Neuronal stem cell (in vitro differentiated cells): ENCODE measurements around the gene LARP1B.

Experiments
- DNase-seq: peaks from one replicate; pipeline ENCODE4 v3.0.0-alpha.2; 2013; ENCODE audit warnings: low spot score
- H2AFZ ChIP-seq: one replicate; pipeline ENCODE4 v1.6.1; 2013; ENCODE audit warnings: mild to moderate bottlenecking, low read length, inconsistent platforms
- H2AK5ac ChIP-seq: 2 replicates; pipeline ENCODE4 v1.6.1; 2013; ENCODE audit warnings: low read depth, mild to moderate bottlenecking, inconsistent platforms, low read length, moderate library complexity, mixed read lengths
- H2BK120ac ChIP-seq: 2 replicates; pipeline ENCODE4 v1.6.1; 2013; ENCODE audit warnings: low read depth, mild to moderate bottlenecking, inconsistent platforms, low read length, moderate library complexity, mixed read lengths
- H2BK12ac ChIP-seq: one replicate; pipeline ENCODE4 v1.6.1; 2013; ENCODE audit warnings: low read length, inconsistent platforms
- H2BK15ac ChIP-seq: 2 replicates; pipeline ENCODE4 v1.6.1; 2013; ENCODE audit warnings: mild to moderate bottlenecking, low read length, inconsistent platforms, mixed read lengths
- H2BK5ac ChIP-seq: one replicate; pipeline ENCODE4 v1.6.1; 2013; ENCODE audit warnings: inconsistent platforms, mild to moderate bottlenecking, low read length, moderate library complexity
- H3K14ac ChIP-seq: one replicate; pipeline ENCODE4 v1.6.1; 2013; ENCODE audit warnings: low read length, inconsistent platforms
- H3K18ac ChIP-seq: 2 replicates; pipeline ENCODE4 v1.6.1; 2013; ENCODE audit warnings: low read length, inconsistent platforms
- H3K23ac ChIP-seq: 2 replicates; pipeline ENCODE4 v1.6.1; 2013; ENCODE audit warnings: low read depth, mild to moderate bottlenecking, mixed read lengths, low read length, inconsistent platforms; ENCODE audit not compliant: poor library complexity
- H3K27ac ChIP-seq: replicated peaks from 3 replicates; pipeline ENCODE4 v1.5.1; 2013; ENCODE audit warnings: low read length, inconsistent platforms
- H3K27me3 ChIP-seq, 3 experiments: 2 replicates each; pipeline ENCODE4 v1.6.1; 2013; ENCODE audit warnings: low read length in 3 of 3, mild to moderate bottlenecking in 2 of 3, inconsistent platforms in 1 of 3, low read depth in 1 of 3, mixed read lengths in 1 of 3, moderate library complexity in 1 of 3; ENCODE audit not compliant: control insufficient read depth in 3 of 3, insufficient read depth in 3 of 3
- H3K36me3 ChIP-seq, 2 donors: replicated peaks in 1 of 2; 2 replicates each; pipeline ENCODE4 v1.6.1; 2013; ENCODE audit warnings: low read length in 2 of 2; ENCODE audit not compliant: control insufficient read depth in 2 of 2, insufficient read depth in 2 of 2
- H3K4ac ChIP-seq: 2 replicates; pipeline ENCODE4 v1.6.1; 2013; ENCODE audit warnings: inconsistent platforms, mild to moderate bottlenecking, low read length, moderate library complexity
- H3K4me1 ChIP-seq, 2 donors: 1 replicate in 1 of 2; 2 replicates in 1 of 2; pipeline ENCODE4 v1.6.1; 2013; ENCODE audit warnings: low read length in 2 of 2, low read depth in 1 of 2; ENCODE audit not compliant: control insufficient read depth in 2 of 2, insufficient read depth in 1 of 2
- H3K4me2 ChIP-seq: one replicate; pipeline ENCODE4 v1.6.1; 2013; ENCODE audit warnings: mild to moderate bottlenecking, low read length, inconsistent platforms; ENCODE audit not compliant: insufficient read depth, poor library complexity, severe bottlenecking
- H3K4me3 ChIP-seq, 2 donors: 2 replicates each; pipeline ENCODE4 v1.5.1; 2013; ENCODE audit warnings: low read length in 2 of 2, mild to moderate bottlenecking in 2 of 2, inconsistent platforms in 1 of 2, moderate library complexity in 1 of 2
- H3K79me1 ChIP-seq: one replicate; pipeline ENCODE4 v1.6.1; 2013; ENCODE audit warnings: low read depth, mild to moderate bottlenecking, inconsistent platforms, low read length, moderate library complexity
- H3K9ac ChIP-seq: one replicate; pipeline ENCODE4 v1.6.1; 2013; ENCODE audit warnings: mild to moderate bottlenecking, low read depth, low read length, inconsistent platforms; ENCODE audit not compliant: poor library complexity
- H3K9me3 ChIP-seq, 2 donors: replicated peaks in 1 of 2; 2 replicates each; pipeline versions ENCODE3 to v1.6.1; 2013; ENCODE audit warnings: low read length in 2 of 2, mild to moderate bottlenecking in 2 of 2, inconsistent platforms in 1 of 2, low read depth in 1 of 2, mixed read lengths in 1 of 2, moderate library complexity in 1 of 2; ENCODE audit not compliant: control insufficient read depth in 2 of 2, insufficient read depth in 1 of 2
- H4K8ac ChIP-seq: one replicate; pipeline ENCODE4 v1.6.1; 2013; ENCODE audit warnings: low read depth, mild to moderate bottlenecking, inconsistent platforms, low read length, moderate library complexity
- H4K91ac ChIP-seq: one replicate; pipeline ENCODE4 v1.6.1; 2013; ENCODE audit warnings: low read length, low read depth, mild to moderate bottlenecking, inconsistent platforms; ENCODE audit not compliant: poor library complexity
- WGBS, 2 donors: extraction: QIAGEN DNeasy Blood & Tissue Kit; methylation state at CpG; one replicate each; pipeline ENCODE4 v1.1.7; 2013; ENCODE audit warnings: missing lambda C conversion rate in 2 of 2, mixed read lengths in 1 of 2; ENCODE audit not compliant: insufficient read length in 2 of 2, insufficient replicate concordance in 1 of 2; ENCODE audit errors: extremely low coverage in 2 of 2; 5-methylcytosine and 5-hydroxymethylcytosine counted together

The LARP1B gene

DNA sequence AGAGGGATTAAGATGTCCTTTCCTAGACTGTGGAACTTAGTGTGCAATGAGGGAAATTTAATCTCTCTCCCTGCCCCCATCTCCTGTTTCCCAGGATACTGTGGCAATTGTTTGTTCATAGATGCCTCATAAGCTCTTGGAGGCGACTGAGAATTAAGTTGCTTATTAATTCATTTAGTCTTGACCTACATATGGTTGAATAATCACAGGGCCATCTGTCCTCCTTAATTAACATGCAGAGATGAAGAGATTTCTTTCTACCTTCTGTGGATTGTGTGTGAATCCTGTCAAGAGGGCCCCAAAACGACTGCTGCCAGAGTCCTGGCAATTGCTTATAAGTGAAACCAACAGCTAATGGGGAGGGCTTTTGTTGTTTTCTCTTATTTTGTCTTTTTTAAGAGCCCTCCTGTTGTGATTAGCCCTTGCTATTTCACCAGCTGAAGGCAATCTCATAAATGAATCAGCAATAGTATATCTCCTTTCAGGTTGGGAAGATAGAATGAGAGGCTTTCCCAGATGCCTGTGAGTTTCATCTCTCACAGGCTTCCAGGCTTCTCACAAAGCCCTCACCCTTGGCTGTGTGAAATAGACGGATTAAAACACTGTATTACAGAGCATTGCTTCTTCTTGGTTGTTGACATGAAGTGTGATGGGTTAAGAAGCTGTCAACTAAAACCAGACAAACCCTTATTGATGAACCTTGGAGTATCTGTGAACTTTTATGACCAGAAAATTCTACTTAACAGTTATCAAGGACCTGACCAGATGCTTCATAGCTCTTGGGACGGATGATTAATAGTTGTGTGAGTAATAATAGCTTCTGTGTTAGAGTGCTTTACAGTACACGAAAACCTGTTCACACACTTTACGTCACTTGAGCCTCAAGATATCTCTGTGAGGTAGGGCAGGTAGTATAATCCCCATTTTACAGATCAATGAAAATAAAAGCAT lies 168.0 kb downstream of the LARP1B start:
- H4K91ac ChIP-seq = no peak overlapping the region
- H3K4me1 ChIP-seq = peaks cover 4 to 8% of the 10 kb centered on the region in 2 donors
- H4K8ac ChIP-seq = no peak overlapping the region
- no peaks in the 10 kb centered on the region for H3K27me3 ChIP-seq
- H3K14ac ChIP-seq = no peak overlapping the region
- H3K9ac ChIP-seq = no peak overlapping the region
- no peaks in the 10 kb centered on the region for H3K36me3 ChIP-seq
- no peak overlapping the region for H3K4me2 ChIP-seq
- no peak overlapping the region for H3K4me3 ChIP-seq
- H2BK15ac ChIP-seq = no peak overlapping the region
- H2BK12ac ChIP-seq = no peak overlapping the region
- peak overlapping the region; percentile 74 for H2AFZ ChIP-seq
- no CpG with 5 or more reads among the region's 6 CpGs for WGBS, 2 donors
- H3K79me1 ChIP-seq = no peaks in the 10 kb centered on the region
- H2BK120ac ChIP-seq = no peak overlapping the region
- no peak overlapping the region for H3K18ac ChIP-seq
- DNase-seq = no peak
- no peak overlapping the region for H3K4ac ChIP-seq
- no peak overlapping the region for H2AK5ac ChIP-seq
- no peak overlapping the region for H2BK5ac ChIP-seq
- H3K27ac ChIP-seq = no peak overlapping the region
- peaks cover 2 to 3% of the 10 kb centered on the region in 2 donors for H3K9me3 ChIP-seq
- H3K23ac ChIP-seq = no peak overlapping the region

DNA sequence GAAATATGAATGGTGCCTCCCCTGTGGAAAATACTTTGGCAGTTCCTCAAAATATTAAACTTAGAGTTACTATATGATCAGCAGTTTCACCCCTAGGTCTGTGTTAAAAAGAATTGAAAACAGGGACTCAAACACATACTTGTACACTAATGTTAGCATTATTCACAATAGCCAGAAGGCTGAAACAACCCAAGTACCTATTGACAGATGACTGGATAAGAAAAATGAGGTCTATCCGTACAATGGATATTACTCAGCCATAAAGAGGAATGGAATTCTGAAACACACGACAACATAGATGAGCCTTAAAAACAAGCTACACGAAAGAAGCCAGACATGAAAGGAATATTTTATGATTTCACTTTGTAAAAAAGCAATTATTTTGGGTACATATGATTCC lies 171.6 kb downstream of the LARP1B start:
- no CpG with 5 or more reads among the region's 3 CpGs for WGBS, 2 donors
- Histone ChIP-seq H4K8ac (no peak overlapping the region), H2BK120ac (no peak overlapping the region), H3K9me3 (peaks cover 2 to 3% of the 10 kb centered on the region in 2 donors), H3K27me3 (no peaks in the 10 kb centered on the region), H4K91ac (no peak overlapping the region), H3K23ac (no peak overlapping the region), H2BK5ac (no peak overlapping the region), H2AK5ac (no peak overlapping the region), H3K27ac (no peak overlapping the region), H2AFZ (no peak overlapping the region), H3K4me3 (no peak overlapping the region), H3K18ac (no peak overlapping the region), H3K14ac (no peak overlapping the region), H3K36me3 (no peaks in the 10 kb centered on the region), H3K4me2 (no peak overlapping the region), H3K79me1 (no peaks in the 10 kb centered on the region), H3K4me1 (peaks cover 4 to 8% of the 10 kb centered on the region in 2 donors), H2BK15ac (no peak overlapping the region), H3K4ac (no peak overlapping the region), H3K9ac (no peak overlapping the region), H2BK12ac (no peak overlapping the region)
- DNase-seq = no peak

DNA sequence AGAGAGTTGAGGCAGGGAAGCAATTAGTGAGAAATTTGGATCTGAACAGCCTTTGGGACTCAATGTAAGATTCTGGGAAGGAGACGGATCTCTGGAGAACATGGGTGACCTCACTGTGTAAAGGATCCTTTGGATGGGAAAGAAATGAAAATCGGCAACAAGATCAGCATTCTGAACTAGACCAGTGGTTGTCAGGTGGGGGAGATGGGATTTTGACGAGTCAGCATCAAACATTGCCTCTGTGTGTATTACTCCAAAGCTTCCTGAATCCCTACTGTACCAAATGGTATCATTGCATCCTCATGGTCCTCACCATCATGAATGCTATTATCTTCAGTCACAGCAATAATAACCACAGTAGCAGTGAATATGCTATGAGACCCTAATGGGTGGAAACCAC lies 173.7 kb downstream of the LARP1B start:
- no peaks in the 10 kb centered on the region for H3K4me1 ChIP-seq
- H3K27ac ChIP-seq = no peak overlapping the region
- no peaks in the 10 kb centered on the region for H3K36me3 ChIP-seq

DNA sequence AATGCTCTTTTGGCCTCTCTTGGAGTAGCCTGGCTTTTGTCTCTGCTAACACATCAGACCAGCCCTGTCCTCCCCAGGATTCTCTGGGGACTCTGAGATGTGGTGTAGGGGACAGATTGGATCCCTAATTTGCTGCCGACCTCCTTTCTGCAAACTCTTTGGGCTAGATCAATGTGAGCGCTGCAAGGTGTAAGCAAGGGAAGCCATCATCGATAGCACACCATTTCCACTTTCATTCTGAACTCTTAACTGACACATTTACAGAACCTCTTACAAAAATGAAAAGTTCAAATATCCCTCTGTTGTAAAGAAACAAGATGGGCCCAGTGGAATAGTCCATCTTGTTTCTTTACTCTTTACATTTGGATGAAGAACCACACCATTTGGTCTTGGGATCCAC lies 179.9 kb downstream of the LARP1B start:
- Histone ChIP-seq H3K4me1 (no peaks in the 10 kb centered on the region), H2BK120ac (no peak overlapping the region), H2BK15ac (no peak overlapping the region), H3K14ac (no peak overlapping the region), H4K91ac (no peak overlapping the region), H2AFZ (peak overlapping the region; percentile 71), H3K18ac (no peak overlapping the region), H3K79me1 (no peaks in the 10 kb centered on the region), H3K4me2 (no peak overlapping the region), H3K27ac (no peak overlapping the region), H2BK5ac (no peak overlapping the region), H2BK12ac (no peak overlapping the region), H3K27me3 (no peaks in the 10 kb centered on the region), H3K9ac (no peak overlapping the region), H3K23ac (no peak overlapping the region), H4K8ac (no peak overlapping the region), H3K9me3 (peaks cover 2 to 4% of the 10 kb centered on the region in 2 donors), H3K4ac (no peak overlapping the region), H3K36me3 (no peaks in the 10 kb centered on the region), H2AK5ac (no peak overlapping the region), H3K4me3 (no peak overlapping the region)
- WGBS, 2 donors = no CpG with 5 or more reads among the region's 3 CpGs
- no peak for DNase-seq

More for the DNA sequence above, 173.7 kb downstream of the LARP1B start:
- Histone ChIP-seq H3K9me3 (peaks cover 1 to 2% of the 10 kb centered on the region in 2 donors), H2BK5ac (no peak overlapping the region), H2AK5ac (no peak overlapping the region), H3K27me3 (no peaks in the 10 kb centered on the region), H3K4me3 (no peak overlapping the region), H2BK15ac (no peak overlapping the region), H2BK12ac (no peak overlapping the region), H3K18ac (no peak overlapping the region), H3K9ac (no peak overlapping the region), H4K8ac (no peak overlapping the region), H3K4ac (no peak overlapping the region), H4K91ac (no peak overlapping the region), H3K4me2 (no peak overlapping the region), H2BK120ac (no peak overlapping the region), H3K14ac (no peak overlapping the region), H3K23ac (no peak overlapping the region), H2AFZ (no peak overlapping the region), H3K79me1 (no peaks in the 10 kb centered on the region)
- no CpG with 5 or more reads among the region's 3 CpGs for WGBS, 2 donors
- no peak for DNase-seq
